ENCODE results near the gene MYBPC3. TPM values are rescaled to one million over a fixed set of nuclear protein-coding genes. Genes with fewer than 3 reads are reported as not detected.

MYBPC3 gene
- polyA plus RNA-seq, 2 of the 4 experiments (the other 2 are of a cell fraction), result 0.05 to 0.06 TPM

- POLR2A ChIA-PET, result no interaction called here
- CTCF ChIA-PET, result interaction anchor here (0.9 kb wide), 1 partner anchor 70 kb away, joined by 3 read pairs; no protein-coding TSS in a partner anchor
- ATAC-seq (no peak), DNase-seq (ENCODE audit: low read depth in 1 of 2, low spot score in 1 of 2) (no peak), FAIRE-seq (no peak)
- no peaks in the 10 kb centered on the region for H3K4me1 ChIP-seq
- H3K27ac ChIP-seq, result no peak overlapping the region
- no peak overlapping the region for H3K4me2 ChIP-seq
- H3K9me3 ChIP-seq, result no peaks in the 10 kb centered on the region
- TF ChIP-seq EP300 (IDR thresholded peaks at IDR 0.05), result no peak
- TF ChIP-seq MAFK (IDR thresholded peaks at IDR 0.05; ENCODE audit: partially characterized antibody), result no peak
- no peak for TF ChIP-seq JUN (IDR thresholded peaks at IDR 0.05)
- TF ChIP-seq EHF (CRISPR knock-in tag; IDR thresholded peaks at IDR 0.05), result no peak
- TF ChIP-seq SMC3 (IDR thresholded peaks at IDR 0.05), result no peak
- no peak for TF ChIP-seq JUNB (IDR thresholded peaks at IDR 0.05)
- no peak for TF ChIP-seq FOSL2 (IDR thresholded peaks at IDR 0.05)
- no peak for TF ChIP-seq FOSL2 (CRISPR knock-in tag; IDR thresholded peaks at IDR 0.05)
- TF ChIP-seq, protein P1, sequence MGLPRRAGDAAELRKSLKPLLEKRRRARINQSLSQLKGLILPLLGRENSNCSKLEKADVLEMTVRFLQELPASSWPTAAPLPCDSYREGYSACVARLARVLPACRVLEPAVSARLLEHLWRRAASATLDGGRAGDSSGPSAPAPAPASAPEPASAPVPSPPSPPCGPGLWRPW (IDR thresholded peaks at IDR 0.05), result no peak
- no peak for TF ChIP-seq POLR2AphosphoS2 (conservative IDR thresholded peaks at IDR 0.05; ENCODE audit: low read length)
- TF ChIP-seq CHD4 (IDR thresholded peaks at IDR 0.05; ENCODE audit: borderline replicate concordance), result no peak
- TF ChIP-seq, protein P2, sequence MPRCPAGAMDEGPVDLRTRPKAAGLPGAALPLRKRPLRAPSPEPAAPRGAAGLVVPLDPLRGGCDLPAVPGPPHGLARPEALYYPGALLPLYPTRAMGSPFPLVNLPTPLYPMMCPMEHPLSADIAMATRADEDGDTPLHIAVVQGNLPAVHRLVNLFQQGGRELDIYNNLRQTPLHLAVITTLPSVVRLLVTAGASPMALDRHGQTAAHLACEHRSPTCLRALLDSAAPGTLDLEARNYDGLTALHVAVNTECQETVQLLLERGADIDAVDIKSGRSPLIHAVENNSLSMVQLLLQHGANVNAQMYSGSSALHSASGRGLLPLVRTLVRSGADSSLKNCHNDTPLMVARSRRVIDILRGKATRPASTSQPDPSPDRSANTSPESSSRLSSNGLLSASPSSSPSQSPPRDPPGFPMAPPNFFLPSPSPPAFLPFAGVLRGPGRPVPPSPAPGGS (IDR thresholded peaks at IDR 0.05), result no peak
- TF ChIP-seq, protein P3, sequence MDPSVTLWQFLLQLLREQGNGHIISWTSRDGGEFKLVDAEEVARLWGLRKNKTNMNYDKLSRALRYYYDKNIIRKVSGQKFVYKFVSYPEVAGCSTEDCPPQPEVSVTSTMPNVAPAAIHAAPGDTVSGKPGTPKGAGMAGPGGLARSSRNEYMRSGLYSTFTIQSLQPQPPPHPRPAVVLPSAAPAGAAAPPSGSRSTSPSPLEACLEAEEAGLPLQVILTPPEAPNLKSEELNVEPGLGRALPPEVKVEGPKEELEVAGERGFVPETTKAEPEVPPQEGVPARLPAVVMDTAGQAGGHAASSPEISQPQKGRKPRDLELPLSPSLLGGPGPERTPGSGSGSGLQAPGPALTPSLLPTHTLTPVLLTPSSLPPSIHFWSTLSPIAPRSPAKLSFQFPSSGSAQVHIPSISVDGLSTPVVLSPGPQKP (IDR thresholded peaks at IDR 0.05; ENCODE audit: low read depth, low read length), result no peak
- TF ChIP-seq, protein P4, sequence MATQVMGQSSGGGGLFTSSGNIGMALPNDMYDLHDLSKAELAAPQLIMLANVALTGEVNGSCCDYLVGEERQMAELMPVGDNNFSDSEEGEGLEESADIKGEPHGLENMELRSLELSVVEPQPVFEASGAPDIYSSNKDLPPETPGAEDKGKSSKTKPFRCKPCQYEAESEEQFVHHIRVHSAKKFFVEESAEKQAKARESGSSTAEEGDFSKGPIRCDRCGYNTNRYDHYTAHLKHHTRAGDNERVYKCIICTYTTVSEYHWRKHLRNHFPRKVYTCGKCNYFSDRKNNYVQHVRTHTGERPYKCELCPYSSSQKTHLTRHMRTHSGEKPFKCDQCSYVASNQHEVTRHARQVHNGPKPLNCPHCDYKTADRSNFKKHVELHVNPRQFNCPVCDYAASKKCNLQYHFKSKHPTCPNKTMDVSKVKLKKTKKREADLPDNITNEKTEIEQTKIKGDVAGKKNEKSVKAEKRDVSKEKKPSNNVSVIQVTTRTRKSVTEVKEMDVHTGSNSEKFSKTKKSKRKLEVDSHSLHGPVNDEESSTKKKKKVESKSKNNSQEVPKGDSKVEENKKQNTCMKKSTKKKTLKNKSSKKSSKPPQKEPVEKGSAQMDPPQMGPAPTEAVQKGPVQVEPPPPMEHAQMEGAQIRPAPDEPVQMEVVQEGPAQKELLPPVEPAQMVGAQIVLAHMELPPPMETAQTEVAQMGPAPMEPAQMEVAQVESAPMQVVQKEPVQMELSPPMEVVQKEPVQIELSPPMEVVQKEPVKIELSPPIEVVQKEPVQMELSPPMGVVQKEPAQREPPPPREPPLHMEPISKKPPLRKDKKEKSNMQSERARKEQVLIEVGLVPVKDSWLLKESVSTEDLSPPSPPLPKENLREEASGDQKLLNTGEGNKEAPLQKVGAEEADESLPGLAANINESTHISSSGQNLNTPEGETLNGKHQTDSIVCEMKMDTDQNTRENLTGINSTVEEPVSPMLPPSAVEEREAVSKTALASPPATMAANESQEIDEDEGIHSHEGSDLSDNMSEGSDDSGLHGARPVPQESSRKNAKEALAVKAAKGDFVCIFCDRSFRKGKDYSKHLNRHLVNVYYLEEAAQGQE (IDR thresholded peaks at IDR 0.05), result no peak
- no peak for TF ChIP-seq KDM1A (IDR thresholded peaks at IDR 0.05; ENCODE audit: low read depth)
- TF ChIP-seq, protein P5, sequence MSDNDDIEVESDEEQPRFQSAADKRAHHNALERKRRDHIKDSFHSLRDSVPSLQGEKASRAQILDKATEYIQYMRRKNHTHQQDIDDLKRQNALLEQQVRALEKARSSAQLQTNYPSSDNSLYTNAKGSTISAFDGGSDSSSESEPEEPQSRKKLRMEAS (IDR thresholded peaks at IDR 0.05), result no peak
- TF ChIP-seq ZSCAN20 (CRISPR knock-in tag; IDR thresholded peaks at IDR 0.05), result no peak
- TF ChIP-seq HOXB13 (CRISPR knock-in tag; IDR thresholded peaks at IDR 0.05; ENCODE audit: low read depth), result no peak
- no peak for TF ChIP-seq CHD2 (IDR thresholded peaks at IDR 0.05; ENCODE audit: low read length, partially characterized antibody)
- no peak for TF ChIP-seq FOSB (CRISPR knock-in tag; IDR thresholded peaks at IDR 0.05)
- no peak for TF ChIP-seq POLR2A (IDR thresholded peaks at IDR 0.05; ENCODE audit: low read length)
- H3K4me3 ChIP-seq, result no peak overlapping the region
- 90% methylated on average over 12 of the region's 12 CpGs for WGBS (ENCODE audit: missing lambda C conversion rate)
Observed at GRCh38 chr11:47329431-47329986, 23.0 kb downstream of the MYBPC3 start.
